Upper lobe of left lung (tissue), 6 donors: ENCODE data around the gene SH3PXD2A. TPM values are rescaled to one million over a fixed set of nuclear protein-coding genes. Genes with fewer than 3 reads are reported as not detected.
"Not testable (repeated sequence)": the region's sequence is repeated elsewhere in the genome, so short reads cannot be mapped to it uniquely, and the experiment has no call there.

ENCODE experiments used
- ATAC-seq, 2 donors: fragments of 200-7000 bp; cut with Tn5 transposase; one replicate each; pipeline ENCODE4 v1.9.1; 2022; ENCODE audit warnings: mild to moderate bottlenecking in 2 of 2, moderate library complexity in 2 of 2; ENCODE audit not compliant: low FRiP score in 2 of 2
- DNase-seq, 2 donors: peaks; one replicate each; pipeline ENCODE4 v3.0.0-alpha.2; 2019 to 2020
- H3K27ac ChIP-seq, 4 donors: fragments of 200-600 bp; sonication (generic); one replicate each; pipeline ENCODE4 v1.5.1; 2016 to 2019
- H3K27me3 ChIP-seq, 4 donors: fragments of 200-600 bp; sonication (generic); one replicate each; pipeline ENCODE4 v1.5.1; 2017 to 2019
- H3K36me3 ChIP-seq, 4 donors: fragments of 200-600 bp; sonication (generic); one replicate each; pipeline ENCODE4 v1.5.1; 2016 to 2019
- H3K4me1 ChIP-seq, 4 donors: fragments of 200-600 bp; sonication (generic); one replicate each; pipeline ENCODE4 v1.5.1; 2018 to 2019
- H3K4me3 ChIP-seq, 4 donors: fragments of 200-600 bp; sonication (generic); one replicate each; pipeline ENCODE4 v1.5.1; 2017 to 2019; ENCODE audit warnings: mild to moderate bottlenecking in 2 of 4, moderate library complexity in 1 of 4
- H3K9me3 ChIP-seq, 4 donors: fragments of 200-600 bp; sonication (generic); one replicate each; pipeline ENCODE4 v1.5.1; 2018 to 2019
- EP300 ChIP-seq, 4 donors: sonication (generic); formaldehyde crosslinking; IDR thresholded peaks; one replicate each; pipeline ENCODE4 v1.5.1; 2017; ENCODE audit warnings: antibody characterized with exemption in 4 of 4, control low read depth in 2 of 4
- POLR2A ChIP-seq, 4 donors: fragments of 450-650 bp; IDR thresholded peaks; one replicate each; pipeline ENCODE4 v1.5.1; 2016 to 2017; ENCODE audit warnings: antibody characterized with exemption in 4 of 4, mild to moderate bottlenecking in 2 of 4
- POLR2AphosphoS5 ChIP-seq, 2 donors: sonication (generic); formaldehyde crosslinking; IDR thresholded peaks; one replicate each; pipeline ENCODE4 v1.5.1; 2017; ENCODE audit warnings: antibody characterized with exemption in 2 of 2
- WGBS, 2 donors: methylation state at CpG; one replicate each; pipeline ENCODE4 v1.1.5; 2017 to 2018; 5-methylcytosine and 5-hydroxymethylcytosine counted together
- total RNA-seq, 6 donors: library from RNA; depleted of rRNA in 4 of 6; stranded (reverse); fragments of >200 nt in 4 of 6; gene quantifications; one replicate each; pipeline versions ENCODE4 v1.1.0 to v1.2.1, GENCODE V29; 2016 to 2021
- TF ChIP-seq, protein P1 (sequence below), 6 experiments: fragments of 450-650 bp in 4 of 6; fragments of 200-600 bp in 2 of 6; sonication (generic) in 2 of 6; IDR thresholded peaks; one replicate each; pipeline ENCODE4 v1.5.1; 2016 to 2019; ENCODE audit warnings: antibody characterized with exemption in 6 of 6
- donor health status: DM: no; HTN: no; CAD: no; lungs with moderate emphysema.
- donor health status: DM: no; HTN: yes; CAD: no; lungs with severe emphysema.

Gene SH3PXD2A
- total RNA-seq, 6 donors from 2014 or later: 19.6 to 42.2 (median 30.8) TPM

DNA sequence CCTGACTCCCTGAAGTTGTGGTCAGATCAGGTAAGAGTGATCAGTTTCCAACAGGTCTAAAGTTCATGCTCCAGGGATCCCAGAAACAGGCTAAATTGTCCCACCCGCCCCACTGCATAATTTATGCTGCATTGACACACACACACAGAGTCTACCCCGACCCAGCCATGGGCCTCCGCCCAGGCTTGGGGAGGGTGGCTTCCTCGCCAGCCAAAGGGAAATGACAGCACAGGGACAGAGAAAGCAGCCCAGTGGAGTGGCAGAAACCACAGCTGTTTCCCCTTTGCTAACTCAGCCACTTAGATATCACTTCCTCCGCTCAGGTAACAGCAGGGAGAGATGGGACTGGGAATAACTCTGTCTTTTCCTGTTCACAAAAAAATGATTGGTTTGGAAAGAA, 9.4 kb downstream of the SH3PXD2A start:
- Histone ChIP-seq H3K36me3 (no peaks in the 10 kb centered on the region), H3K27me3 (no peaks in the 10 kb centered on the region), H3K9me3 (no peaks in the 10 kb centered on the region), H3K27ac (peak overlapping the region in 2 of 4 donors; percentile 28 to 63), H3K4me1 (peaks cover 50 to 62% (median 53%) of the 10 kb centered on the region in 4 donors), H3K4me3 (no peak overlapping the region)
- TF ChIP-seq, protein P1, sequence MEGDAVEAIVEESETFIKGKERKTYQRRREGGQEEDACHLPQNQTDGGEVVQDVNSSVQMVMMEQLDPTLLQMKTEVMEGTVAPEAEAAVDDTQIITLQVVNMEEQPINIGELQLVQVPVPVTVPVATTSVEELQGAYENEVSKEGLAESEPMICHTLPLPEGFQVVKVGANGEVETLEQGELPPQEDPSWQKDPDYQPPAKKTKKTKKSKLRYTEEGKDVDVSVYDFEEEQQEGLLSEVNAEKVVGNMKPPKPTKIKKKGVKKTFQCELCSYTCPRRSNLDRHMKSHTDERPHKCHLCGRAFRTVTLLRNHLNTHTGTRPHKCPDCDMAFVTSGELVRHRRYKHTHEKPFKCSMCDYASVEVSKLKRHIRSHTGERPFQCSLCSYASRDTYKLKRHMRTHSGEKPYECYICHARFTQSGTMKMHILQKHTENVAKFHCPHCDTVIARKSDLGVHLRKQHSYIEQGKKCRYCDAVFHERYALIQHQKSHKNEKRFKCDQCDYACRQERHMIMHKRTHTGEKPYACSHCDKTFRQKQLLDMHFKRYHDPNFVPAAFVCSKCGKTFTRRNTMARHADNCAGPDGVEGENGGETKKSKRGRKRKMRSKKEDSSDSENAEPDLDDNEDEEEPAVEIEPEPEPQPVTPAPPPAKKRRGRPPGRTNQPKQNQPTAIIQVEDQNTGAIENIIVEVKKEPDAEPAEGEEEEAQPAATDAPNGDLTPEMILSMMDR (IDR thresholded peaks at IDR 0.05): no peak
- no peak for TF ChIP-seq POLR2A (IDR thresholded peaks at IDR 0.05)
- TF ChIP-seq EP300 (IDR thresholded peaks at IDR 0.05): peak in 1 of 4 donors; percentile 17
- peak in 1 of 2 donors; percentile 41 for TF ChIP-seq POLR2AphosphoS5 (IDR thresholded peaks at IDR 0.05)
- DNase-seq (peak in 1 of 2 donors; percentile 44), ATAC-seq (peak; percentile 45 to 61)
- WGBS, 2 donors: 39 to 43% methylated on average over 5 of the region's 5 CpGs

DNA sequence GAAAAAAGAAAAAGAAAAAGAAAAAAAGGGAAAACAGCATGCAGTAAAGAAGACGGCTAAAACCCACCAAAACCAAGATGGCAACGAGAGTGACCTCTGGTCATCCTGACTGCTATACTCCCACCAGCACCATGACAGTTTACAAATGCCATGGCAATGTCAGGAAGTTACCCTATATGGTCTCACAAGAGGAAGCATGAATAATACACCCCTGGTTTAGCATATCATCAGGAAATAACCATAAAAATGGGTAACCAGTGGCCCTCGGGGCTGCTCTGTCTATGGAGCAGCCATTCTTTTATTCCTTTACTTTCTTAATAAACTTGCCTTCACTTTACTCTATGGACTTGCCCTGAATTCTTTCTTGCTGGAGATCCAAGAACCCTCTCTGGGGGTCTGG, 10.0 kb downstream of the SH3PXD2A start:
- 69 to 77% methylated on average over 3 of the region's 3 CpGs for WGBS, 2 donors
- H3K27me3 ChIP-seq, H3K9me3 ChIP-seq, DNase-seq, H3K4me3 ChIP-seq, ATAC-seq, H3K36me3 ChIP-seq: not testable (repeated sequence)
- Histone ChIP-seq H3K4me1 (peaks cover 49 to 61% (median 53%) of the 10 kb centered on the region in 4 donors), H3K27ac (peak overlapping the region in 2 of 4 donors; percentile 28 to 63)

DNA sequence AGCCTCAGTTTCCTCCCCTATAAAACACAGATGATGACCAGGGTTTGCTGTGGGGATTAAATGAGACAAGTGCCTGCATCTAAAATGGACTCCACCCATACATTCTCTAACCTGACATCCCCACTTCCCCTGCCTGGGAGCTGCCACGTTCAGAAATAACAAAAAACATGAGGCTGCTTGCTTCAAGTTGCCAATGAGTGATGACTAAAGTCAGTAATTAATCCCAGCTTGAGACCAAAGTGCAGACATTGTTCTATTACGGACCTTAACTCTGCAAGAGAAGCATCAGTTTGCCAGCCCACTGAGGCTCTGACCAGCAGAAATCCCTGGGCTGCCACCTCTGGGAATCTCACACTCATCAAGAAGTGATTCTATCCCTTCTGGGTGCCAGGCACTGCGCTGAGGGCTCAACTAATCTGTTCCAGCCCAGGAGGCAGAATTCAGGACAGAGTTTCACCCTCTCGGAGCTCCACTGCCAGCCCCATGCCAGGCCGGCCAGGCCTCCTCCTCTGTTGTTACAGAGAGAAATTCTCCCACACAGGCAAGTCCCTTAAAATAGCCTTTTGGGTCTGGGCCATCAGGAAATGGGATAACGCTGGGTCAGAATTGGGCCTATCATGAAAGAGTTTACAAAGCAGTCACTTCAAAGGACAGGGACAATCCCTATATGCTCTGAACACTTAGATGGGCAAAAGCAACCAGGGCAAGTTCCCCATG, 11.4 kb downstream of the SH3PXD2A start:
- Histone ChIP-seq H3K36me3 (no peaks in the 10 kb centered on the region), H3K4me1 (peaks cover 43 to 58% (median 50%) of the 10 kb centered on the region in 4 donors), H3K27me3 (no peaks in the 10 kb centered on the region), H3K9me3 (no peaks in the 10 kb centered on the region), H3K27ac (peak overlapping the region; percentile 13 to 73 (median 50)), H3K4me3 (no peak overlapping the region)
- ATAC-seq: peak in 1 of 2 donors; percentile 7
- WGBS, 2 donors: 38 to 39% methylated on average over 5 to 6 of the region's 6 CpGs
- TF ChIP-seq POLR2AphosphoS5 (IDR thresholded peaks at IDR 0.05) (no peak), POLR2A (IDR thresholded peaks at IDR 0.05) (no peak), EP300 (IDR thresholded peaks at IDR 0.05) (no peak)
- TF ChIP-seq, protein P1 (IDR thresholded peaks at IDR 0.05): no peak
- no peak for DNase-seq

DNA sequence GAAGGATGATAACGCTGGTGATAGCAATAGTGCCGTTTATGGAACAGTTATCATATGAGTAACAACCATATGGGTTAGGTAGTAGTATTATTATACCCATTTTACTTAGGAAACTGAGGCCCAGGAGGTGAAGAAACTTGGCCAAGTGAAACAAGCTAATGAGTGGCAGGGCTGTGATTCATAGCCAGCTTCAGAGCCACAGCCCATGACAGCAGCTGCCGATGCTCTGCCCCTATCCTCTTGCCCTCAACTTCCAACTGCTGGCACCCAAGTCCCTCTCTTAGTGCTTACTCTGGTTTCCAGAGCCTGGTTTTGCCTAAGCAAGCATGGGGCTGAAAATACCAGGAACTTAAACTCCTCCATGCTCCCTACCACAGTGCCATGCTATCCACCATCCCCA, 12.3 kb downstream of the SH3PXD2A start:
- Histone ChIP-seq H3K4me1 (peaks cover 43 to 55% (median 47%) of the 10 kb centered on the region in 4 donors), H3K27me3 (no peaks in the 10 kb centered on the region), H3K36me3 (no peaks in the 10 kb centered on the region), H3K4me3 (no peak overlapping the region), H3K27ac (peak overlapping the region in 1 of 4 donors; percentile 51), H3K9me3 (no peaks in the 10 kb centered on the region)
- no peak for DNase-seq
- 70 to 90% methylated on average over 3 of the region's 3 CpGs for WGBS, 2 donors
- ATAC-seq: no peak
- no peak for TF ChIP-seq POLR2AphosphoS5 (IDR thresholded peaks at IDR 0.05)
- no peak for TF ChIP-seq EP300 (IDR thresholded peaks at IDR 0.05)
- TF ChIP-seq, protein P1 (IDR thresholded peaks at IDR 0.05): no peak
- no peak for TF ChIP-seq POLR2A (IDR thresholded peaks at IDR 0.05)

DNA sequence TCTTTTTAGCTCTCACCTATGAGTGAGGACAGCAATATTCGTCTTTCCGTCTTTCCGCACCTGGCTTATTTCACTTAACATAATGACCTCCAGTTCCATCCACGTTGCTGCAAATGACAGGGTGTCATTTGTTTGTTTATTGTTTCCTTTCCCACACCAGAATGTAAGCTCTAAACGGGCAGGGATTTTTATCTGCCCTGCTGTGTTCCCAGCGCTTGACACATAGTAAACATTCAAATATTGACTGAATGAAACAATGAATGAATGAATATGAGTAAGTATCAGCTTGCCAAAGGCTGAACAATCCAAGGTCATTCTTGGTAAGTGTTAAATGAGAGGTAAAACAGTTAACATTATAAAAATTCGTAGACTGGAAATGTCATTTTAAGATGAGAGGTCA, 12.8 kb downstream of the SH3PXD2A start:
- TF ChIP-seq POLR2AphosphoS5 (IDR thresholded peaks at IDR 0.05) (no peak), POLR2A (IDR thresholded peaks at IDR 0.05) (no peak), EP300 (IDR thresholded peaks at IDR 0.05) (no peak)
- TF ChIP-seq, protein P1 (IDR thresholded peaks at IDR 0.05): no peak
- WGBS, 2 donors: 49 to 64% methylated on average over 7 of the region's 7 CpGs
- no peak overlapping the region for H3K4me3 ChIP-seq
- no peaks in the 10 kb centered on the region for H3K9me3 ChIP-seq
- H3K4me1 ChIP-seq: peaks cover 43 to 55% (median 47%) of the 10 kb centered on the region in 4 donors
- H3K27me3 ChIP-seq: no peaks in the 10 kb centered on the region
- no peak overlapping the region for H3K27ac ChIP-seq
- ATAC-seq: no peak
- no peak for DNase-seq
- H3K36me3 ChIP-seq: no peaks in the 10 kb centered on the region
